Measurements from ENCODE around the gene DLGAP1. TPM values are rescaled to one million over a fixed set of nuclear protein-coding genes. Genes with fewer than 3 reads are reported as not detected.

Gene DLGAP1
- total and polyA plus RNA-seq, 2 experiments from 2014 or later, result 17.0 to 48.5 TPM

- H3K4me2 ChIP-seq, result 0 out of 2 replicates have a peak overlapping the region, but pooled peaks have one; percentile 9
- no peaks in the 10 kb centered on the region for H3F3A ChIP-seq (replicated peaks; ENCODE audit: low read depth)
- peaks cover 4% of the 10 kb centered on the region; the same call in 1 of the 3 replicates for H3K36me3 Mint-ChIP-seq (ENCODE audit: low read depth)
- H3K79me2 ChIP-seq (replicated peaks; ENCODE audit: insufficient read depth), result no peaks in the 10 kb centered on the region
- no peaks in the 10 kb centered on the region for H3K9me2 ChIP-seq (ENCODE audit: insufficient read depth)
- H3K4me1 Mint-ChIP-seq, result peaks cover 28% of the 10 kb centered on the region
- H3K4me3 Mint-ChIP-seq, result no peak overlapping the region
- no peaks in the 10 kb centered on the region for H3K36me3 ChIP-seq (ENCODE audit: insufficient read depth)
- peak overlapping the region; percentile 14; the same call in 1 of the 2 replicates for H3K27ac Mint-ChIP-seq
- DNase-seq (ENCODE audit: low spot score) (peak; percentile 61), ATAC-seq (peak; percentile 76)
- no peaks in the 10 kb centered on the region for H3K9me3 Mint-ChIP-seq
- H3K4me3 ChIP-seq, result no peak overlapping the region
- no peaks in the 10 kb centered on the region for H3K27me3 ChIP-seq (ENCODE audit: insufficient read depth)
- no peaks in the 10 kb centered on the region for H3K27me3 Mint-ChIP-seq (ENCODE audit: insufficient read depth, low read depth, poor library complexity)
- H3K27ac ChIP-seq (ENCODE audit: low read depth), result peak overlapping the region; percentile 60
- H2AFZ ChIP-seq, result no peak overlapping the region
- H4K20me1 ChIP-seq (replicated peaks; ENCODE audit: insufficient read depth), result no peaks in the 10 kb centered on the region
- H3K4me1 ChIP-seq (ENCODE audit: insufficient read depth), result 0 out of 2 replicates have a peak, but pooled peaks cover 8% of the 10 kb centered on the region
- no peak for TF ChIP-seq JUNB (IDR thresholded peaks at IDR 0.05; ENCODE audit: unreplicated experiment)
- TF ChIP-seq CREB1 (CRISPR knock-in tag; IDR thresholded peaks at IDR 0.05; ENCODE audit: low read depth), result no peak
- TF ChIP-seq, protein P1, sequence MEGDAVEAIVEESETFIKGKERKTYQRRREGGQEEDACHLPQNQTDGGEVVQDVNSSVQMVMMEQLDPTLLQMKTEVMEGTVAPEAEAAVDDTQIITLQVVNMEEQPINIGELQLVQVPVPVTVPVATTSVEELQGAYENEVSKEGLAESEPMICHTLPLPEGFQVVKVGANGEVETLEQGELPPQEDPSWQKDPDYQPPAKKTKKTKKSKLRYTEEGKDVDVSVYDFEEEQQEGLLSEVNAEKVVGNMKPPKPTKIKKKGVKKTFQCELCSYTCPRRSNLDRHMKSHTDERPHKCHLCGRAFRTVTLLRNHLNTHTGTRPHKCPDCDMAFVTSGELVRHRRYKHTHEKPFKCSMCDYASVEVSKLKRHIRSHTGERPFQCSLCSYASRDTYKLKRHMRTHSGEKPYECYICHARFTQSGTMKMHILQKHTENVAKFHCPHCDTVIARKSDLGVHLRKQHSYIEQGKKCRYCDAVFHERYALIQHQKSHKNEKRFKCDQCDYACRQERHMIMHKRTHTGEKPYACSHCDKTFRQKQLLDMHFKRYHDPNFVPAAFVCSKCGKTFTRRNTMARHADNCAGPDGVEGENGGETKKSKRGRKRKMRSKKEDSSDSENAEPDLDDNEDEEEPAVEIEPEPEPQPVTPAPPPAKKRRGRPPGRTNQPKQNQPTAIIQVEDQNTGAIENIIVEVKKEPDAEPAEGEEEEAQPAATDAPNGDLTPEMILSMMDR (conservative IDR thresholded peaks at IDR 0.05; ENCODE audit: low read depth in 2 of 2), result no peak
- no peak for TF ChIP-seq EZH2phosphoT487 (IDR thresholded peaks at IDR 0.05; ENCODE audit: unreplicated experiment)
- no peak for TF ChIP-seq STAT1 (IDR thresholded peaks at IDR 0.05; ENCODE audit: unreplicated experiment)
- no peak for TF ChIP-seq EZH2 (IDR thresholded peaks at IDR 0.05; ENCODE audit: low read depth, unreplicated experiment)
- TF ChIP-seq NANOG (IDR thresholded peaks at IDR 0.05; ENCODE audit: borderline replicate concordance), result no peak
- no peak for TF ChIP-seq POLR2AphosphoS5 (IDR thresholded peaks at IDR 0.05; ENCODE audit: low read depth)
- TF ChIP-seq ZNF331 (CRISPR knock-in tag; IDR thresholded peaks at IDR 0.05; ENCODE audit: low read depth), result no peak
- TF ChIP-seq REST (IDR thresholded peaks at IDR 0.05; ENCODE audit: unreplicated experiment), result no peak
- TF ChIP-seq ZNF114 (CRISPR knock-in tag; IDR thresholded peaks at IDR 0.05), result no peak
- TF ChIP-seq, protein P2, sequence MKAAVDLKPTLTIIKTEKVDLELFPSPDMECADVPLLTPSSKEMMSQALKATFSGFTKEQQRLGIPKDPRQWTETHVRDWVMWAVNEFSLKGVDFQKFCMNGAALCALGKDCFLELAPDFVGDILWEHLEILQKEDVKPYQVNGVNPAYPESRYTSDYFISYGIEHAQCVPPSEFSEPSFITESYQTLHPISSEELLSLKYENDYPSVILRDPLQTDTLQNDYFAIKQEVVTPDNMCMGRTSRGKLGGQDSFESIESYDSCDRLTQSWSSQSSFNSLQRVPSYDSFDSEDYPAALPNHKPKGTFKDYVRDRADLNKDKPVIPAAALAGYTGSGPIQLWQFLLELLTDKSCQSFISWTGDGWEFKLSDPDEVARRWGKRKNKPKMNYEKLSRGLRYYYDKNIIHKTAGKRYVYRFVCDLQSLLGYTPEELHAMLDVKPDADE (IDR thresholded peaks at IDR 0.05), result no peak
- TF ChIP-seq, protein P3, sequence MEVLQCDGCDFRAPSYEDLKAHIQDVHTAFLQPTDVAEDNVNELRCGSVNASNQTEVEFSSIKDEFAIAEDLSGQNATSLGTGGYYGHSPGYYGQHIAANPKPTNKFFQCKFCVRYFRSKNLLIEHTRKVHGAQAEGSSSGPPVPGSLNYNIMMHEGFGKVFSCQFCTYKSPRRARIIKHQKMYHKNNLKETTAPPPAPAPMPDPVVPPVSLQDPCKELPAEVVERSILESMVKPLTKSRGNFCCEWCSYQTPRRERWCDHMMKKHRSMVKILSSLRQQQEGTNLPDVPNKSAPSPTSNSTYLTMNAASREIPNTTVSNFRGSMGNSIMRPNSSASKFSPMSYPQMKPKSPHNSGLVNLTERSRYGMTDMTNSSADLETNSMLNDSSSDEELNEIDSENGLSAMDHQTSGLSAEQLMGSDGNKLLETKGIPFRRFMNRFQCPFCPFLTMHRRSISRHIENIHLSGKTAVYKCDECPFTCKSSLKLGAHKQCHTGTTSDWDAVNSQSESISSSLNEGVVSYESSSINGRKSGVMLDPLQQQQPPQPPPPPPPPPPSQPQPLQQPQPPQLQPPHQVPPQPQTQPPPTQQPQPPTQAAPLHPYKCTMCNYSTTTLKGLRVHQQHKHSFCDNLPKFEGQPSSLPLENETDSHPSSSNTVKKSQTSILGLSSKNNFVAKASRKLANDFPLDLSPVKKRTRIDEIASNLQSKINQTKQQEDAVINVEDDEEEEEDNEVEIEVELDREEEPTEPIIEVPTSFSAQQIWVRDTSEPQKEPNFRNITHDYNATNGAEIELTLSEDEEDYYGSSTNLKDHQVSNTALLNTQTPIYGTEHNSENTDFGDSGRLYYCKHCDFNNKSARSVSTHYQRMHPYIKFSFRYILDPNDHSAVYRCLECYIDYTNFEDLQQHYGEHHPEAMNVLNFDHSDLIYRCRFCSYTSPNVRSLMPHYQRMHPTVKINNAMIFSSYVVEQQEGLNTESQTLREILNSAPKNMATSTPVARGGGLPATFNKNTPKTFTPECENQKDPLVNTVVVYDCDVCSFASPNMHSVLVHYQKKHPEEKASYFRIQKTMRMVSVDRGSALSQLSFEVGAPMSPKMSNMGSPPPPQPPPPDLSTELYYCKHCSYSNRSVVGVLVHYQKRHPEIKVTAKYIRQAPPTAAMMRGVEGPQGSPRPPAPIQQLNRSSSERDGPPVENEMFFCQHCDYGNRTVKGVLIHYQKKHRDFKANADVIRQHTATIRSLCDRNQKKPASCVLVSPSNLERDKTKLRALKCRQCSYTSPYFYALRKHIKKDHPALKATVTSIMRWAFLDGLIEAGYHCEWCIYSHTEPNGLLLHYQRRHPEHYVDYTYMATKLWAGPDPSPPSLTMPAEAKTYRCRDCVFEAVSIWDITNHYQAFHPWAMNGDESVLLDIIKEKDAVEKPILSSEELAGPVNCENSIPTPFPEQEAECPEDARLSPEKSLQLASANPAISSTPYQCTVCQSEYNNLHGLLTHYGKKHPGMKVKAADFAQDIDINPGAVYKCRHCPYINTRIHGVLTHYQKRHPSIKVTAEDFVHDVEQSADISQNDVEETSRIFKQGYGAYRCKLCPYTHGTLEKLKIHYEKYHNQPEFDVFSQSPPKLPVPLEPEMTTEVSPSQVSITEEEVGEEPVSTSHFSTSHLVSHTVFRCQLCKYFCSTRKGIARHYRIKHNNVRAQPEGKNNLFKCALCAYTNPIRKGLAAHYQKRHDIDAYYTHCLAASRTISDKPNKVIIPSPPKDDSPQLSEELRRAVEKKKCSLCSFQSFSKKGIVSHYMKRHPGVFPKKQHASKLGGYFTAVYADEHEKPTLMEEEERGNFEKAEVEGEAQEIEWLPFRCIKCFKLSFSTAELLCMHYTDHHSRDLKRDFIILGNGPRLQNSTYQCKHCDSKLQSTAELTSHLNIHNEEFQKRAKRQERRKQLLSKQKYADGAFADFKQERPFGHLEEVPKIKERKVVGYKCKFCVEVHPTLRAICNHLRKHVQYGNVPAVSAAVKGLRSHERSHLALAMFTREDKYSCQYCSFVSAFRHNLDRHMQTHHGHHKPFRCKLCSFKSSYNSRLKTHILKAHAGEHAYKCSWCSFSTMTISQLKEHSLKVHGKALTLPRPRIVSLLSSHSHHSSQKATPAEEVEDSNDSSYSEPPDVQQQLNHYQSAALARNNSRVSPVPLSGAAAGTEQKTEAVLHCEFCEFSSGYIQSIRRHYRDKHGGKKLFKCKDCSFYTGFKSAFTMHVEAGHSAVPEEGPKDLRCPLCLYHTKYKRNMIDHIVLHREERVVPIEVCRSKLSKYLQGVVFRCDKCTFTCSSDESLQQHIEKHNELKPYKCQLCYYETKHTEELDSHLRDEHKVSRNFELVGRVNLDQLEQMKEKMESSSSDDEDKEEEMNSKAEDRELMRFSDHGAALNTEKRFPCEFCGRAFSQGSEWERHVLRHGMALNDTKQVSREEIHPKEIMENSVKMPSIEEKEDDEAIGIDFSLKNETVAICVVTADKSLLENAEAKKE (CRISPR knock-in tag; IDR thresholded peaks at IDR 0.05), result no peak
These were observed 348.0 kb downstream of the DLGAP1 start for GRCh38 chr18:4107049-4107467.

Measured in GM23338 (cell line).